Fibroblast of skin of scalp (primary cell): ENCODE measurements around the gene RNF146.

Source experiments
- DNase-seq: peaks from one replicate; pipeline ENCODE4 v3.0.0-alpha.2; 2013

RNF146 gene

GRCh38 chr6:127288705-127289104, 22.0 kb downstream of the RNF146 start:
- DNase-seq: peak; percentile 35

- DNase-seq: no peak
These were observed 23.3 kb downstream of the RNF146 start for GRCh38 chr6:127289934-127290333.

GRCh38 chr6:127290391-127291265, 24.0 kb downstream of the RNF146 start:
- DNase-seq: no peak

- DNase-seq: no peak
These were observed 24.8 kb downstream of the RNF146 start for GRCh38 chr6:127291495-127291894.

- no peak for DNase-seq
These were observed 30.9 kb downstream of the RNF146 start for GRCh38 chr6:127297502-127298070.

GRCh38 chr6:127298475-127298874, 31.8 kb downstream of the RNF146 start:
- DNase-seq: peak; percentile 5

- peak; percentile 5 for DNase-seq
These were observed 33.0 kb downstream of the RNF146 start for GRCh38 chr6:127299522-127300240.

GRCh38 chr6:127300411-127300810, 33.7 kb downstream of the RNF146 start:
- peak; percentile 93 for DNase-seq

- peak; percentile 13 for DNase-seq
These were observed 34.6 kb downstream of the RNF146 start for GRCh38 chr6:127301199-127301700.

GRCh38 chr6:127302728-127303660, 36.3 kb downstream of the RNF146 start:
- peak; percentile 58 for DNase-seq

- no peak for DNase-seq
These were observed 37.3 kb downstream of the RNF146 start for GRCh38 chr6:127303917-127304316.

GRCh38 chr6:127305741-127306140, 39.1 kb downstream of the RNF146 start:
- DNase-seq: no peak

- no peak for DNase-seq
These were observed 50.9 kb downstream of the RNF146 start for GRCh38 chr6:127317388-127318128.

GRCh38 chr6:127319686-127320085, 53.0 kb downstream of the RNF146 start:
- DNase-seq: no peak

- peak; percentile 65 for DNase-seq
These were observed 61.5 kb downstream of the RNF146 start for GRCh38 chr6:127328043-127328609.

- peak; percentile 33 for DNase-seq
These were observed 64.6 kb downstream of the RNF146 start for GRCh38 chr6:127331256-127331655.

- no peak for DNase-seq
These were observed 65.8 kb downstream of the RNF146 start for GRCh38 chr6:127332383-127332961.
